Prostate gland (tissue), 2 donors: Measurements from ENCODE around the gene SHOC2.

ENCODE experiments used
- CTCF ChIP-seq, 4 experiments: fragments of 200-600 bp in 2 of 4; fragments of 450-650 bp in 2 of 4; sonication (generic) in 2 of 4; IDR thresholded peaks; 1 replicate in 3 of 4; 2 replicates in 1 of 4; pipeline ENCODE4 v1.5.1; 2016 to 2019; ENCODE audit warnings: antibody characterized with exemption in 4 of 4, mild to moderate bottlenecking in 2 of 4, moderate library complexity in 2 of 4
- POLR2A ChIP-seq: fragments of 450-650 bp; IDR thresholded peaks from one replicate; pipeline ENCODE4 v1.6.1; 2016; ENCODE audit warnings: antibody characterized with exemption, mild to moderate bottlenecking

DNA sequence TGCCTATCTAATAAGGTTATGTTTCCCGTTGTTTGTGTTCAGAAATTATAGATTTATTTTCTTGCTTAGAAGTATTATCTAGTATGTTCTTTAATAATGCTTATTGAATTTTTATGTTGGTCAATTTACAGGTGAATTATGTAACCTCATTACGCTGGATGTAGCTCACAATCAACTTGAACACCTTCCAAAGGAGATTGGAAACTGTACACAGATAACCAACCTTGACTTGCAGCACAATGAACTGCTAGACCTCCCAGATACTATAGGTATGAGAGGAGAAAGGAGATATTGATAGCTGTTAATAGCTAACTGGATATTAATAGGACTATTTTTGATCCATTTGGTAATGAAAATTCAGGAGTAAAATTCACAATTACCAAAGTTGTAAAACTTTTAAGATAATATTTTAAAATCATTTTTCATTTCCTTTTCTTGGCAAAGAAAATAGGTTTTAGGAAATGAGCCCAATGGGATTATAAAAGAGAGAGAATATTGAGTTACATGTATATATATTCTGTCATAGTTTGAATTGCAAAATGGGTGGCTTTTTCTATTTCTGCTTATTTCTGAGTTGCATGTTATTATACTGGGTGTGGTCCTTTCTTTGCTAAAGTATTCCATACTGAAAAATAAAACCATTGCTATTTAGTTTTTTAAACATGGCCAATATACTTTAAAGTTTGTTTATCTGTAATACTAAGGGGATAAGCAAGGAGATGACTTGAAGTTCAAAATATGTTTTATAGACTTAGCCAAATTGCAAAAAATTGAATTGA lies 66.3 kb downstream of the SHOC2 start:
- TF ChIP-seq CTCF (IDR thresholded peaks at IDR 0.05) (no peak), POLR2A (no peak)
